Measurements from ENCODE around the gene NNT. TPM values are rescaled to one million over a fixed set of nuclear protein-coding genes. Genes with fewer than 3 reads are reported as not detected.

NNT gene
- total RNA-seq, 3 donors from 2014 or later (not counting 1 experiment from before 2014, with no cell fraction given) = 57.0 to 66.1 (median 64.6) TPM

DNA sequence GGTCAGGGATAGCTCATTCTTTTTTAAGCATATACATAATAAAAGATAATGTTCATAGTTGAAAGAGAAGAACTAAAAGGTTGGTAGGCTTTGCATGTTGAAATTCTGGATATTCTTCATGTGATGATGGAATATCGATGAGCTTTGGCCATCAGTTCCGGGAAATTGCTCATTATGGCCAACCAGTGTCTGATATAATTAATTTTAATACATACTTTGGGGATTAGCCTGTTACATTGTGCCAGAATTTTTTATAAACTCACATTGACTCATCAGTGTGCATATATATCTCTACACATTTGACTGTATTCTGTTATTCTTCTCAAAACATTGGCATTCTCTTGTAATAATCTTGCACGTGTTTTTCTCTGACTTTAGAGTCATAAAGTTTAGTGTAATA lies 84.3 kb downstream of the NNT start:
- intact Hi-C loops (cut with micrococcal nuclease) = no loop called here

DNA sequence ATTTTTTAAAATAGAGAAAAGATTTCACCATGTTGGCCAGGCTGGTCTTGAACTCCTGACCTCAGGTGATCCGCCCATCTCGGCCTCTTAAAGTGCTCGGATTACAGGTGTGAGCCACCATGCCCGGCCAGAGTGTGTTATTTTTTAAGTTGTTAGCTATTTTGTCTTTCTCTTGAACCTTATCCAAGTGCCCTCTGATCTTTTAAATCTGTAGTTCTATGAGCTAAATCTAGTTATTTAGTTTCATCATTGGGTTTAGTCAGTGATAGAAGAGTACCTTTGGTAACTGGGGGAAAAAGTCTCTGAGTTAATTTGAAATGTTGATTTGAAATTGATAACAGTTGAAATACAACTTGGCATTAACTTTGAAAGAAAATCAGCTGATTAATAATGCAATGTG lies 88.3 kb downstream of the NNT start:
- Histone ChIP-seq H3K4me3 (ENCODE audit: low read length) (no peak overlapping the region), H3K4me1 (ENCODE audit: control insufficient read depth, insufficient read depth, low read length) (no peaks in the 10 kb centered on the region), H3K36me3 (ENCODE audit: control insufficient read depth, insufficient read depth, low read length) (peaks cover 3% of the 10 kb centered on the region), H3K9me3 (ENCODE audit: control insufficient read depth, insufficient read depth, low read length) (peaks cover 2% of the 10 kb centered on the region), H3K27ac (ENCODE audit: low read length) (no peak overlapping the region), H3K27me3 (ENCODE audit: control insufficient read depth, insufficient read depth, low read length) (no peaks in the 10 kb centered on the region)
- TF ChIP-seq, protein P1, sequence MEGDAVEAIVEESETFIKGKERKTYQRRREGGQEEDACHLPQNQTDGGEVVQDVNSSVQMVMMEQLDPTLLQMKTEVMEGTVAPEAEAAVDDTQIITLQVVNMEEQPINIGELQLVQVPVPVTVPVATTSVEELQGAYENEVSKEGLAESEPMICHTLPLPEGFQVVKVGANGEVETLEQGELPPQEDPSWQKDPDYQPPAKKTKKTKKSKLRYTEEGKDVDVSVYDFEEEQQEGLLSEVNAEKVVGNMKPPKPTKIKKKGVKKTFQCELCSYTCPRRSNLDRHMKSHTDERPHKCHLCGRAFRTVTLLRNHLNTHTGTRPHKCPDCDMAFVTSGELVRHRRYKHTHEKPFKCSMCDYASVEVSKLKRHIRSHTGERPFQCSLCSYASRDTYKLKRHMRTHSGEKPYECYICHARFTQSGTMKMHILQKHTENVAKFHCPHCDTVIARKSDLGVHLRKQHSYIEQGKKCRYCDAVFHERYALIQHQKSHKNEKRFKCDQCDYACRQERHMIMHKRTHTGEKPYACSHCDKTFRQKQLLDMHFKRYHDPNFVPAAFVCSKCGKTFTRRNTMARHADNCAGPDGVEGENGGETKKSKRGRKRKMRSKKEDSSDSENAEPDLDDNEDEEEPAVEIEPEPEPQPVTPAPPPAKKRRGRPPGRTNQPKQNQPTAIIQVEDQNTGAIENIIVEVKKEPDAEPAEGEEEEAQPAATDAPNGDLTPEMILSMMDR (IDR thresholded peaks at IDR 0.05) = no peak
- Mint-ChIP-seq H3K9me3 (peaks cover 0 to 6% of the 10 kb centered on the region in 2 donors), H3K36me3 (peaks cover 15% of the 10 kb centered on the region), H3K4me3 (no peak overlapping the region), H3K27me3 (ENCODE audit: low read depth in 2 of 2) (no peaks in the 10 kb centered on the region), H3K4me1 (peaks cover 25 to 29% of the 10 kb centered on the region in 2 donors), H3K27ac (no peak overlapping the region)
- 100% methylated on average over 4 of the region's 4 CpGs for WGBS (ENCODE audit: insufficient coverage)
- intact Hi-C loops (cut with micrococcal nuclease) = no loop called here
- no peak for DNase-seq
- no peak for ATAC-seq

More for the DNA sequence above, 84.3 kb downstream of the NNT start:
- WGBS (ENCODE audit: insufficient coverage) = 100% methylated on average over 1 of the region's 3 CpGs
- Histone ChIP-seq H3K36me3 (ENCODE audit: control insufficient read depth, insufficient read depth, low read length) (peaks cover 8% of the 10 kb centered on the region), H3K4me3 (ENCODE audit: low read length) (no peak overlapping the region), H3K27me3 (ENCODE audit: control insufficient read depth, insufficient read depth, low read length) (no peaks in the 10 kb centered on the region), H3K4me1 (ENCODE audit: control insufficient read depth, insufficient read depth, low read length) (no peaks in the 10 kb centered on the region), H3K27ac (ENCODE audit: low read length) (no peak overlapping the region), H3K9me3 (ENCODE audit: control insufficient read depth, insufficient read depth, low read length) (no peaks in the 10 kb centered on the region)
- Mint-ChIP-seq H3K9me3 (no peaks in the 10 kb centered on the region), H3K4me3 (no peak overlapping the region), H3K27me3 (ENCODE audit: low read depth in 2 of 2) (no peaks in the 10 kb centered on the region), H3K4me1 (peaks cover 5 to 6% of the 10 kb centered on the region in 2 donors), H3K27ac (no peak overlapping the region), H3K36me3 (no peaks in the 10 kb centered on the region)
- TF ChIP-seq, protein P1 (IDR thresholded peaks at IDR 0.05) = no peak
- ATAC-seq (no peak), DNase-seq (no peak)

DNA sequence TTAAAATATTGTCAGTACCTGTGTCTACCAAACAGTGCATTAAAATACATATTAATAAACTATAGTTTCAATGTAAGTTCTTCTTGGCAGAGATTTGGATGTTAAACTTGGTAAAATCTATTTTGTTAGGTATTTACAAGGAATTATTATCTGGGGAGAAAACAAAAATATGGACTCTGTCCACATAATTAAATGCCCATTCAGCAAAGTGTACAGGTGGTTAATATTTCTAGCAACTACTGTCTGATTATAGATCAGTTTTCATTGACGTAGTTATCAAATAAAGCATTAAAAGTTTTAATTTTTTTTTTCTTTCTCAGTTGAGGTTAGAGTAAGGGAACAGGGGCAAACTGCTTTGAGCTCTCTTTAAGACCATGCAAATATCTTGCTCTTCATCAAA lies 88.9 kb downstream of the NNT start:
- H3K9me3 Mint-ChIP-seq = peaks cover 0 to 6% of the 10 kb centered on the region in 2 donors
- H3K36me3 Mint-ChIP-seq = peaks cover 15% of the 10 kb centered on the region
- no peak for DNase-seq
- WGBS (ENCODE audit: insufficient coverage) = no CpG with 5 or more reads among the region's 1 CpG
- peaks cover 22 to 29% of the 10 kb centered on the region in 2 donors for H3K4me1 Mint-ChIP-seq
- H3K4me3 Mint-ChIP-seq = no peak overlapping the region
- H3K4me3 ChIP-seq (ENCODE audit: low read length) = no peak overlapping the region
- no peak overlapping the region for H3K27ac Mint-ChIP-seq
- intact Hi-C loops (cut with micrococcal nuclease) = no loop called here
- no peaks in the 10 kb centered on the region for H3K4me1 ChIP-seq (ENCODE audit: control insufficient read depth, insufficient read depth, low read length)
- H3K9me3 ChIP-seq (ENCODE audit: control insufficient read depth, insufficient read depth, low read length) = peaks cover 4% of the 10 kb centered on the region
- H3K27ac ChIP-seq (ENCODE audit: low read length) = no peak overlapping the region
- no peaks in the 10 kb centered on the region for H3K27me3 Mint-ChIP-seq (ENCODE audit: low read depth in 2 of 2)
- H3K36me3 ChIP-seq (ENCODE audit: control insufficient read depth, insufficient read depth, low read length) = peaks cover 3% of the 10 kb centered on the region
- H3K27me3 ChIP-seq (ENCODE audit: control insufficient read depth, insufficient read depth, low read length) = no peaks in the 10 kb centered on the region
- no peak for ATAC-seq
- TF ChIP-seq, protein P1 (IDR thresholded peaks at IDR 0.05) = no peak

DNA sequence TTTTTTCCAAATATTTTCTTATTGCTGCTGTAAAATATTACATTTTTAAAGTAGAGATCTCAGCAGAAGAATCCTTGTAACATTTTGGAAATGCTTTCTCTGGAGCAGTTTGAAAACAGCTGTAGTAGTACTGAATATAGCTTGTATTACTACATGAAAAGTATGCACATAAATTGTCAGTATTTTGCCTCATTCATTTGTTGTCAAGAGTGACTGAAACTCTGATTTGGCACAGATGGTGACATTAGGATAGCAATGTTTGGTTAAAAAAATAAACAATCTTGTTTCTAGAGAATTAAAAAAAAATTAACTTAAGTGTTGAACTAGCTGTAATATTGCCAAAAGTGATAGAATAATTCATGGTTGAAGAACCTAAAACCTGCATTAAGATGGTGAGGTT lies 90.4 kb downstream of the NNT start:
- TF ChIP-seq, protein P1 (IDR thresholded peaks at IDR 0.05) = no peak
- peaks cover 3% of the 10 kb centered on the region for H3K36me3 ChIP-seq (ENCODE audit: control insufficient read depth, insufficient read depth, low read length)

More for the DNA sequence above, 90.4 kb downstream of the NNT start:
- Mint-ChIP-seq H3K36me3 (peaks cover 15% of the 10 kb centered on the region), H3K4me1 (peaks cover 27 to 31% of the 10 kb centered on the region in 2 donors), H3K27me3 (ENCODE audit: low read depth in 2 of 2) (no peaks in the 10 kb centered on the region), H3K4me3 (no peak overlapping the region), H3K27ac (no peak overlapping the region), H3K9me3 (peaks cover 0 to 6% of the 10 kb centered on the region in 2 donors)
- peaks cover 4% of the 10 kb centered on the region for H3K9me3 ChIP-seq (ENCODE audit: control insufficient read depth, insufficient read depth, low read length)
- intact Hi-C loops (cut with micrococcal nuclease) = no loop called here
- H3K27me3 ChIP-seq (ENCODE audit: control insufficient read depth, insufficient read depth, low read length) = no peaks in the 10 kb centered on the region
- H3K4me1 ChIP-seq (ENCODE audit: control insufficient read depth, insufficient read depth, low read length) = no peaks in the 10 kb centered on the region
- H3K4me3 ChIP-seq (ENCODE audit: low read length) = no peak overlapping the region
- no peak overlapping the region for H3K27ac ChIP-seq (ENCODE audit: low read length)
- no peak for DNase-seq
- ATAC-seq = no peak
